Activated CD8-positive, alpha-beta T cell treated with anti-CD3 and anti-CD28 coated beads for 36 hours (primary cell): ENCODE data around the gene PPRC1. TPM values are rescaled to one million over a fixed set of nuclear protein-coding genes. Genes with fewer than 3 reads are reported as not detected.

ENCODE experiments used
- ATAC-seq: fragments of 200-7000 bp; cut with Tn5 transposase; one replicate; pipeline ENCODE4 v1.10.0; 2021; ENCODE audit warnings: mild to moderate bottlenecking, moderate library complexity
- CTCF ChIA-PET: fragments of 350-600 bp; sonication (Branson Sonifier 250); formaldehyde crosslinking; loops from one replicate; lab custom pipeline; 2021; ENCODE audit warnings: antibody characterized with exemption; lab: Charles Lee
- POLR2A ChIA-PET: fragments of 350-600 bp; sonication (Branson Sonifier 250); formaldehyde crosslinking; loops from one replicate; lab custom pipeline; 2021; ENCODE audit warnings: antibody characterized with exemption; lab: Charles Lee
- DNase-seq: peaks from one replicate; pipeline ENCODE4 v3.0.0-alpha.2; 2020
- H3K27ac Mint-ChIP-seq: one replicate; pipeline ENCODE4 v1.8.0; 2021; ENCODE audit warnings: mild to moderate bottlenecking, mixed read lengths
- H3K27me3 Mint-ChIP-seq: one replicate; pipeline ENCODE4 v1.8.0; 2021; ENCODE audit warnings: mixed read lengths
- H3K36me3 Mint-ChIP-seq: one replicate; pipeline ENCODE4 v1.8.0; 2021; ENCODE audit warnings: low read depth, mixed read lengths
- H3K4me1 Mint-ChIP-seq: one replicate; pipeline ENCODE4 v1.8.0; 2021; ENCODE audit warnings: low read depth, mixed read lengths
- H3K4me3 Mint-ChIP-seq: one replicate; pipeline ENCODE4 v1.8.0; 2021; ENCODE audit warnings: mild to moderate bottlenecking, moderate library complexity, mixed read lengths
- H3K9me3 Mint-ChIP-seq: one replicate; pipeline ENCODE4 v1.8.0; 2021; ENCODE audit warnings: mixed read lengths
- CTCF ChIP-seq: fragments of 200-600 bp; IDR thresholded peaks from one replicate; pipeline ENCODE4 v1.8.0; 2022; ENCODE audit warnings: antibody characterized with exemption, mild to moderate bottlenecking
- intact Hi-C: fragments of 100-400 bp; cut with micrococcal nuclease; formaldehyde crosslinking; loops from one replicate; pipeline ENCODE4 v1.10.0; 2022
- total RNA-seq, 2 experiments: library from RNA; stranded (reverse); gene quantifications; one replicate each; pipeline ENCODE4 v1.2.3, GENCODE V29; 2021

The PPRC1 gene
- total RNA-seq, 2 experiments from 2014 or later = 68.6 to 72.2 TPM

GRCh38 chr10:102141583-102142107, 8.8 kb downstream of the PPRC1 start:
- H3K4me1 Mint-ChIP-seq = peaks cover 11% of the 10 kb centered on the region
- ATAC-seq (no peak), DNase-seq (no peak)
- H3K9me3 Mint-ChIP-seq = no peaks in the 10 kb centered on the region
- H3K27ac Mint-ChIP-seq = peak overlapping the region; percentile 5
- no peak overlapping the region for H3K4me3 Mint-ChIP-seq
- ChIA-PET POLR2A (interaction anchor here (0.9 to 11.0 kb wide), 3 partner anchors 8 to 23 kb away, joined by 3 to 250 read pairs (median 15); partner anchors contain the start of gene NOLC1), CTCF (no interaction called here)
- intact Hi-C loops = no loop called here
- H3K36me3 Mint-ChIP-seq = peaks cover 72% of the 10 kb centered on the region
- no peaks in the 10 kb centered on the region for H3K27me3 Mint-ChIP-seq
- no peak for TF ChIP-seq CTCF

DNA sequence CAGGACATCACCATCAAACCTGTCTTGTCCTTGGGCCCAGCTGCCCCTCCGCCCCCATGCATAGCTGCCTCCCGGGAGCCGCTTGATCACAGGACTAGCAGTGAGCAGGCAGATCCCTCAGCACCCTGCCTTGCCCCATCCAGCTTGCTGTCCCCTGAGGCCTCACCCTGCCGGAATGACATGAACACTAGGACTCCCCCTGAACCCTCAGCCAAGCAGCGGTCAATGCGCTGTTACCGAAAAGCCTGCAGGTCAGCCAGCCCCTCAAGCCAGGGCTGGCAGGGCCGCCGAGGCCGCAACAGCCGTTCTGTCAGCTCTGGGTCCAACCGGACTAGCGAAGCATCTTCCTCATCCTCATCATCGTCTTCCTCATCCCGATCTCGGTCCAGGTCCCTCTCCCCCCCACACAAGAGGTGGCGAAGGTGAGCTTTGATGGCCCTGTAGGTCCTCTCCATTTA, 14.2 kb downstream of the PPRC1 start:
- Mint-ChIP-seq H3K4me3 (no peak overlapping the region), H3K27ac (peak overlapping the region; percentile 33), H3K4me1 (peaks cover 12% of the 10 kb centered on the region), H3K9me3 (no peaks in the 10 kb centered on the region), H3K27me3 (no peaks in the 10 kb centered on the region), H3K36me3 (peaks cover 73% of the 10 kb centered on the region)
- ATAC-seq (no peak), DNase-seq (no peak)
- intact Hi-C loops = no loop called here
- CTCF ChIA-PET = interaction anchor here (0.9 to 1.6 kb wide), 4 partner anchors 10 to 357 kb away, joined by 3 to 4 read pairs (median 3); partner anchors contain the start of gene SUFU
- POLR2A ChIA-PET = interaction anchor here (0.8 to 12.5 kb wide), 6 partner anchors 8 to 31 kb away, joined by 3 to 250 read pairs (median 15); no protein-coding TSS in a partner anchor
- TF ChIP-seq CTCF = no peak

DNA sequence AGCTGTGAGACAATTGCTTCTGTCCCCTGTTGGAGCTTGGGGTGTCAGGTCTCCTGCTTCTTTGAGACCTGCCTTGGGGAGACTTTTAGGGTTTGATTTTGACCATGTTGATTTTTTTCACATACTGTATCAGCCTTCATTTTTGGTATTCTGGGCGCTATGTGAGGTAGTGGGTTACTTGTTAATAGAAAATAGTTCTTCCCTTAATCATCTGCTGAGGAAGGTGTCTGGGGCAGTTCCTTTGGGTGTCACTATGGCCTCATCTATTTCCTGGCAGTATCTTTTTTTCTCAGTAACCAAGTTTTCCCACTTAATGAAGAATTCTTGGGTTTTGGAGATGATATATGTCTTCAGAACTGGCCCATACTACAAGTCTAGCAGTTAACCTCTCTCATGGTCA, 14.7 kb downstream of the PPRC1 start:
- ATAC-seq (no peak), DNase-seq (no peak)
- peak overlapping the region; percentile 33 for H3K27ac Mint-ChIP-seq
- intact Hi-C loops = no loop called here
- CTCF ChIA-PET = no interaction called here
- peaks cover 78% of the 10 kb centered on the region for H3K36me3 Mint-ChIP-seq
- POLR2A ChIA-PET = interaction anchor here (2.2 to 12.5 kb wide), 5 partner anchors 8 to 31 kb away, joined by 8 to 250 read pairs (median 16); no protein-coding TSS in a partner anchor
- TF ChIP-seq CTCF = no peak
- H3K4me1 Mint-ChIP-seq = peaks cover 12% of the 10 kb centered on the region
- H3K9me3 Mint-ChIP-seq = no peaks in the 10 kb centered on the region
- H3K4me3 Mint-ChIP-seq = no peak overlapping the region
- H3K27me3 Mint-ChIP-seq = no peaks in the 10 kb centered on the region

DNA sequence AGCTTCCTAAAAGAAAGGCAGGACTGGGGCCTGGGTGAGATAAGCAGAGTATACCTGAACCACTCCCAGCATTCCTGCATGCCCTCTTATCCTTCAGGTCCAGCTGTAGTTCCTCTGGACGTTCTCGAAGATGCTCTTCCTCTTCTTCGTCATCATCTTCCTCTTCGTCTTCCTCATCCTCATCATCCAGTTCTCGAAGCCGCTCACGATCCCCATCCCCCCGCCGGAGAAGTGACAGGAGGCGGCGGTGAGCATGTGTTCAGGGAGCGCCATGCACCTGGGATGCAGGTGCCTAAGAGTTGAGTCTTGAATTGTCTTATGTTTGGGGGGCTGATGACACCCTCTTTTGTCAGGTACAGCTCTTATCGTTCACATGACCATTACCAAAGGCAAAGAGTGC, 15.4 kb downstream of the PPRC1 start:
- intact Hi-C loops = no loop called here
- H3K36me3 Mint-ChIP-seq = peaks cover 79% of the 10 kb centered on the region
- peaks cover 14% of the 10 kb centered on the region for H3K4me1 Mint-ChIP-seq
- CTCF ChIA-PET = interaction anchor here (1.1 to 1.5 kb wide), 3 partner anchors 8 to 17 kb away, joined by 3 to 5 read pairs (median 4); no protein-coding TSS in a partner anchor
- ATAC-seq (no peak), DNase-seq (no peak)
- no peaks in the 10 kb centered on the region for H3K27me3 Mint-ChIP-seq
- H3K4me3 Mint-ChIP-seq = no peak overlapping the region
- no peaks in the 10 kb centered on the region for H3K9me3 Mint-ChIP-seq
- peak overlapping the region; percentile 21 for H3K27ac Mint-ChIP-seq
- POLR2A ChIA-PET = interaction anchor here (1.3 to 12.5 kb wide), 4 partner anchors 9 to 32 kb away, joined by 3 to 250 read pairs (median 40); no protein-coding TSS in a partner anchor
- TF ChIP-seq CTCF = no peak
